Neural cell (in vitro differentiated cells): Measurements from ENCODE around the gene ARHGEF10L. TPM values are rescaled to one million over a fixed set of nuclear protein-coding genes. Genes with fewer than 3 reads are reported as not detected.

Experiments used
- H2AFZ ChIP-seq: fragments of 200-600, 300-800 bp; sonication (generic), shearing (Covaris generic); 2 replicates; pipeline ENCODE4 v1.6.0; 2014; ENCODE audit warnings: low read depth, mild to moderate bottlenecking, antibody characterized with exemption, low read length, moderate library complexity
- H3F3A ChIP-seq: fragments of 200-600 bp; shearing (Covaris generic); 2 replicates; pipeline ENCODE4 v1.6.1; 2016; ENCODE audit warnings: mild to moderate bottlenecking, moderate library complexity, mixed read lengths, antibody characterized with exemption, low read length; ENCODE audit not compliant: insufficient read depth, poor library complexity, severe bottlenecking
- H3K27ac ChIP-seq: fragments of 200-600, 300-800 bp; sonication (generic), shearing (Covaris generic); 2 replicates; pipeline ENCODE4 v1.5.1; 2014; ENCODE audit warnings: mild to moderate bottlenecking, low read length, moderate library complexity
- H3K27me3 ChIP-seq: fragments of 300-800, 200-600 bp; sonication (generic), shearing (Covaris generic); 2 replicates; pipeline ENCODE4 v1.6.0; 2014; ENCODE audit warnings: mild to moderate bottlenecking, low read depth, low read length, moderate library complexity; ENCODE audit not compliant: insufficient read depth
- H3K36me3 ChIP-seq: fragments of 300-800, 200-600 bp; sonication (generic), shearing (Covaris generic); 2 replicates; pipeline ENCODE4 v1.5.1; 2014; ENCODE audit warnings: mild to moderate bottlenecking, antibody characterized with exemption, low read length, moderate library complexity; ENCODE audit not compliant: insufficient read depth
- H3K4me2 ChIP-seq: fragments of 300-800, 200-600 bp; sonication (generic), shearing (Covaris generic); 2 replicates; pipeline ENCODE4 v1.6.0; 2014; ENCODE audit warnings: mild to moderate bottlenecking, low read length
- H3K4me3 ChIP-seq: fragments of 300-800, 200-600 bp; sonication (generic), shearing (Covaris generic); 2 replicates; pipeline ENCODE4 v1.5.1; 2014; ENCODE audit warnings: mild to moderate bottlenecking, low read length, moderate library complexity
- H3K79me2 ChIP-seq: fragments of 200-600 bp; shearing (Covaris generic); replicated peaks from 2 replicates; pipeline ENCODE4 v1.6.0; 2014; ENCODE audit warnings: mild to moderate bottlenecking, low read length, moderate library complexity; ENCODE audit not compliant: insufficient read depth
- H3K9ac ChIP-seq: fragments of 300-800, 200-600 bp; sonication (generic), shearing (Covaris generic); 2 replicates; pipeline ENCODE4 v1.6.1; 2016; ENCODE audit warnings: mild to moderate bottlenecking, low read length, mixed read lengths
- H3K9me2 ChIP-seq: fragments of 200-600 bp; shearing (Covaris generic); 2 replicates; pipeline ENCODE4 v1.6.1; 2016; ENCODE audit warnings: mild to moderate bottlenecking, low read length, mixed read lengths; ENCODE audit not compliant: insufficient read depth
- H3K9me3 ChIP-seq: fragments of 200-600, 300-800 bp; sonication (generic), shearing (Covaris generic); 2 replicates; pipeline ENCODE4 v1.6.1; 2016; ENCODE audit warnings: mild to moderate bottlenecking, mixed run types, low read length, moderate library complexity, mixed read lengths
- H4K20me1 ChIP-seq: fragments of 200-600 bp; shearing (Covaris generic); 2 replicates; pipeline ENCODE4 v1.6.1; 2016; ENCODE audit warnings: mild to moderate bottlenecking, mixed run types; ENCODE audit not compliant: insufficient read depth
- CTCF ChIP-seq: fragments of 450-650 bp; IDR thresholded peaks from 2 replicates; pipeline ENCODE4 v1.5.1; 2014; ENCODE audit warnings: antibody characterized with exemption, mild to moderate bottlenecking, moderate library complexity; ENCODE audit not compliant: poor library complexity, severe bottlenecking
- EP300 ChIP-seq: fragments of 450-650 bp; conservative IDR thresholded peaks from 2 replicates; pipeline ENCODE4 v1.6.1; 2014; ENCODE audit warnings: antibody characterized with exemption, mild to moderate bottlenecking, moderate library complexity; ENCODE audit not compliant: poor library complexity, severe bottlenecking
- EZH2 ChIP-seq: fragments of 200-600, 300-800 bp; shearing (Covaris generic), sonication (generic); IDR thresholded peaks from 2 replicates; pipeline ENCODE4 v1.6.1; 2014; ENCODE audit warnings: antibody characterized with exemption, low read length, borderline replicate concordance, mild to moderate bottlenecking; ENCODE audit not compliant: insufficient read depth, poor library complexity, severe bottlenecking
- MXI1 ChIP-seq: fragments of 450-650 bp; conservative IDR thresholded peaks from 2 replicates; pipeline ENCODE4 v1.6.1; 2014; ENCODE audit warnings: antibody characterized with exemption, mild to moderate bottlenecking; ENCODE audit not compliant: poor library complexity, severe bottlenecking
- POLR2AphosphoS5 ChIP-seq: IDR thresholded peaks from 2 replicates; pipeline ENCODE4 v1.6.1; 2012
- RAD21 ChIP-seq: fragments of 450-650 bp; conservative IDR thresholded peaks from 2 replicates; pipeline ENCODE4 v1.6.1; 2014; ENCODE audit warnings: antibody characterized with exemption, mild to moderate bottlenecking, moderate library complexity
- REST ChIP-seq: IDR thresholded peaks from 2 replicates; pipeline ENCODE4 v1.6.1; 2012; ENCODE audit warnings: borderline replicate concordance
- SMC3 ChIP-seq: fragments of 450-650 bp; conservative IDR thresholded peaks from 2 replicates; pipeline ENCODE4 v1.6.1; 2014; ENCODE audit warnings: antibody characterized with exemption, mild to moderate bottlenecking, moderate library complexity; ENCODE audit not compliant: poor library complexity
- TAF1 ChIP-seq: IDR thresholded peaks from 2 replicates; pipeline ENCODE4 v1.6.1; 2012; ENCODE audit warnings: low read depth
- polyA plus RNA-seq: library from polyadenylated mRNA; depleted of rRNA; stranded (reverse); fragments of >200 nt; gene quantifications from 2 replicates; pipeline ENCODE4 v1.2.3, GENCODE V29; 2014

ARHGEF10L gene
- polyA plus RNA-seq, 1 donor from 2014 or later = 123 TPM

DNA sequence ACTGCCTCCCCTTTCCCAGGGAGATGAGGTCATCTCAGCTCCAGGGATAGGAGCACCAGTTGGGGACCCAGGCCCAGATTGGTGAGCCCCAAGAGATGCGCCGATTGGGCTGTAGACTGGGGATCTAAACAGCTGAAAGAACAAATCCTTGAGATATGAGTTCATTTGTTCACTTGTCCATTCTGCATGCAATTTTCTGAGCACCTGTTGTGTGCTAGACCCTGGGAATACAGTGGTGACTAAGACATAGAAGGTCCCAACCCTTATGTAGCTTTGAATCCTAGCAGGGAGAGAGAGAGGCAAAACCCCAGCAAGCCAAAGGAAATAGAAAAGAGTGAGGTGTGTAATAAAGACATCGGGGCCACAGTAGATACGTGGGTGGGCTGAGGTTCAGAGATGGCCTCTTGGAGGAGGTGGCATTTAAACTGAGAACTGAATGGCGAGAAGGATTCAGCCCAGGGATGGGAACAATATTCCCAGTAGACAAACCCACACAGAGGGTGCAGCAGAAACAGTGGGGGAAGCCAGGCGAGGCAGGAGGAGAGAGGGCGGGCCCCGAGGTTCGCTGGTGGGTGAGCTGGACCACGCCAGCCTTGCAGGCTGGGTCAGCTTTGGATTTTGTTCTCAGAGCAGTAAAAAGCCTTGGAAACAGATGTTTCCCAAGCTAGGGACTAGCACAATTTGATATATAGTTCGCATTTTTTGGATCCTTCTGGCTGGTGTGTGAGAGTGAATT is 110.0 kb downstream of the ARHGEF10L start:
- H3K27me3 ChIP-seq = no peaks in the 10 kb centered on the region
- H3K36me3 ChIP-seq = no peaks in the 10 kb centered on the region
- no peak for TF ChIP-seq EP300
- TF ChIP-seq MXI1 = no peak
- no peak for TF ChIP-seq SMC3
- TF ChIP-seq POLR2AphosphoS5 = no peak
- TF ChIP-seq CTCF = no peak
- no peak for TF ChIP-seq RAD21
- TF ChIP-seq TAF1 = no peak
- no peak for TF ChIP-seq REST
- no peak for TF ChIP-seq EZH2
- no peaks in the 10 kb centered on the region for H4K20me1 ChIP-seq
- no peak overlapping the region for H3K4me2 ChIP-seq
- H3K9me2 ChIP-seq = no peaks in the 10 kb centered on the region
- H3K9ac ChIP-seq = no peak overlapping the region
- no peaks in the 10 kb centered on the region for H3K79me2 ChIP-seq
- no peak overlapping the region for H3K27ac ChIP-seq
- H3F3A ChIP-seq = no peaks in the 10 kb centered on the region
- no peak overlapping the region for H2AFZ ChIP-seq
- H3K4me3 ChIP-seq = no peak overlapping the region
- H3K9me3 ChIP-seq = no peaks in the 10 kb centered on the region

GRCh38 chr1:17653276-17653675 is 113.8 kb downstream of the ARHGEF10L start:
- Histone ChIP-seq H3K79me2 (no peaks in the 10 kb centered on the region), H3K9me2 (no peaks in the 10 kb centered on the region), H3K36me3 (no peaks in the 10 kb centered on the region), H3F3A (no peaks in the 10 kb centered on the region), H4K20me1 (no peaks in the 10 kb centered on the region), H3K4me2 (no peak overlapping the region), H3K4me3 (peak overlapping the region; percentile 35), H3K9me3 (no peaks in the 10 kb centered on the region), H3K9ac (peak overlapping the region; percentile 36), H3K27me3 (no peaks in the 10 kb centered on the region), H3K27ac (peak overlapping the region; percentile 56), H2AFZ (no peak overlapping the region)
- TF ChIP-seq TAF1 = no peak
- TF ChIP-seq REST = peak; percentile 14
